Brain microvascular endothelial cell (primary cell): ENCODE results near the gene TRMT13.

Experiments used
- DNase-seq: peaks from one replicate; pipeline ENCODE4 v3.0.0-alpha.2; 2020
- H3K27ac ChIP-seq: fragments of 250-450 bp; sonication (Bioruptor Pico); 2 replicates; pipeline ENCODE4 v1.5.1; 2020; ENCODE audit warnings: mild to moderate bottlenecking, moderate library complexity
- H3K27me3 ChIP-seq: fragments of 250-450 bp; sonication (Bioruptor Pico); replicated peaks from 2 replicates; pipeline ENCODE4 v1.5.1; 2020; ENCODE audit warnings: mild to moderate bottlenecking
- H3K36me3 ChIP-seq: fragments of 250-450 bp; sonication (Bioruptor Pico); replicated peaks from 2 replicates; pipeline ENCODE4 v1.5.1; 2020; ENCODE audit warnings: mild to moderate bottlenecking
- H3K4me3 ChIP-seq: 2 replicates; pipeline ENCODE4 v1.5.1; 2011; ENCODE audit warnings: low read depth, mild to moderate bottlenecking, control low read depth, low read length, moderate library complexity
- in situ Hi-C: cut with HindIII; loops from 2 replicates; pipeline ENCODE4 v1.10.0; 2017; ENCODE audit warnings: low sequenced_read_pairs, low pct_ligation_motif_present
- TF ChIP-seq, protein P1 (sequence below): IDR thresholded peaks from 2 replicates; pipeline ENCODE4 v1.5.1; 2011; ENCODE audit warnings: low read depth, mild to moderate bottlenecking, moderate library complexity, low read length, control low read depth, inconsistent platforms; ENCODE audit errors: missing control alignments

The TRMT13 gene

DNA sequence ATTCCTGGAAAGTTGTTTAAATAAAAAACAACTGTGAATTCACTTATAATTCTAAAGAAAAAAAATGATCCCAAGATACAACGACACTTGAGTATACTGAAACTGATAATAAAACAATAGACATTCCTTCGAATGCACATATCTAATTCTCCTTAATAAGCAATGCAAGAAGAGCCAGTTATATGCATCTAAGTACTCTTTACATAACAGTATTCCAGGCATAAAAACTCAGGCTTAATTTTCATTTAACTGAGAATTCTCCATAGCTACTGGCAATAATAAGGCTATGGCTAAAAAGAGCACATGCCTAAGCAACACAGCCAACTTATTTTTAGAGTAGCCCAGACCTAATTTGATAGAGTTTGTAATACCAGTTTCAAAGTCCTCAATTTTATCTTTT is 31.4 kb upstream of the TRMT13 start:
- no peak for DNase-seq
- no peaks in the 10 kb centered on the region for H3K27me3 ChIP-seq
- H3K27ac ChIP-seq, result no peak overlapping the region
- no peaks in the 10 kb centered on the region for H3K36me3 ChIP-seq
- in situ Hi-C loops, result no loop called here
- H3K4me3 ChIP-seq, result no peak overlapping the region
- TF ChIP-seq, protein P1, sequence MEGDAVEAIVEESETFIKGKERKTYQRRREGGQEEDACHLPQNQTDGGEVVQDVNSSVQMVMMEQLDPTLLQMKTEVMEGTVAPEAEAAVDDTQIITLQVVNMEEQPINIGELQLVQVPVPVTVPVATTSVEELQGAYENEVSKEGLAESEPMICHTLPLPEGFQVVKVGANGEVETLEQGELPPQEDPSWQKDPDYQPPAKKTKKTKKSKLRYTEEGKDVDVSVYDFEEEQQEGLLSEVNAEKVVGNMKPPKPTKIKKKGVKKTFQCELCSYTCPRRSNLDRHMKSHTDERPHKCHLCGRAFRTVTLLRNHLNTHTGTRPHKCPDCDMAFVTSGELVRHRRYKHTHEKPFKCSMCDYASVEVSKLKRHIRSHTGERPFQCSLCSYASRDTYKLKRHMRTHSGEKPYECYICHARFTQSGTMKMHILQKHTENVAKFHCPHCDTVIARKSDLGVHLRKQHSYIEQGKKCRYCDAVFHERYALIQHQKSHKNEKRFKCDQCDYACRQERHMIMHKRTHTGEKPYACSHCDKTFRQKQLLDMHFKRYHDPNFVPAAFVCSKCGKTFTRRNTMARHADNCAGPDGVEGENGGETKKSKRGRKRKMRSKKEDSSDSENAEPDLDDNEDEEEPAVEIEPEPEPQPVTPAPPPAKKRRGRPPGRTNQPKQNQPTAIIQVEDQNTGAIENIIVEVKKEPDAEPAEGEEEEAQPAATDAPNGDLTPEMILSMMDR, result no peak

DNA sequence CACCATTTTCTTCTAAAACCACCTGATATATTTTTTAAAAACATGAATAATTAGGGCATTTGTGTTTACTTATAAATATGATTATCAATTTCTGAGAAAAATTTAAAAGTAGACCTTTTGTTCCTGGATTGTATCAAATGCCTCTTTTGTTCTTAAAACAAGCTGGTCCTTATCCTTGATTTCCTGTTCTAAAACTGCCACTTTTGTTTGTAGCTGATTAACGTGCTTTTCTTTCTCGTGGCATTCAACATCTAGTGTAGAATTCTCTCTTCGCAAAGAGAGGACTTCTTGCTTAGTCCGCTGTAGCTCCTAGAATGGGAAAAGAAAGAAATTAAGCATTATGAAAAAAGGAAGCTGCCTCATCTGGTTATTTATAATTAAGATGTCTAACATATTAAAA is 25.3 kb upstream of the TRMT13 start:
- TF ChIP-seq, protein P1, result no peak
- H3K4me3 ChIP-seq, result no peak overlapping the region
- H3K27me3 ChIP-seq, result no peaks in the 10 kb centered on the region
- H3K27ac ChIP-seq, result no peak overlapping the region
- no peak for DNase-seq
- in situ Hi-C loops, result no loop called here
- no peaks in the 10 kb centered on the region for H3K36me3 ChIP-seq

DNA sequence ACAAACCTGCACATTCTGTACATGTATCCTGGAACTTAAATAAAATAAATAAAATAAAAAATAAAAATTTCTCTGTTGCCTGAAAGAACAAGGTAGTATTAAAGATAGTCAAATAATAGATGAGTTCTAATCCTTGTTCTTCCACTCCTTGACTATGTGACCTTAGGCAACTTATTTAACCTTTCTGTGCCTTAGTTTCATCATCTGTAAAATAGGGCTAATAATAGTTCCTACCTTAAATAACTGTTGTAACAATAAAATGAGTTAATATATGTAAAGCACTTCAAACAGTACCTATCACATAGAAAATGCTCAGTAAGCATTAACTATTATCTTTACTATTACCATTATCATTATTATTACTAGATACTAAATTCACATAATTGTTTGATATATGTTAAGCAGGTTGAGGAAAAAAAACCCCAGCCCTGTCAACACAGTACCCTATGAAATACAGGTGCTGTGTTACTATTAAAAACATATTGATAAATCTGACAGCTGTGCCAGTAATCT is 23.4 kb upstream of the TRMT13 start:
- TF ChIP-seq, protein P1, result no peak
- Histone ChIP-seq H3K27me3 (no peaks in the 10 kb centered on the region), H3K4me3 (no peak overlapping the region), H3K27ac (no peak overlapping the region), H3K36me3 (no peaks in the 10 kb centered on the region)
- DNase-seq, result no peak
- in situ Hi-C loops, result no loop called here

DNA sequence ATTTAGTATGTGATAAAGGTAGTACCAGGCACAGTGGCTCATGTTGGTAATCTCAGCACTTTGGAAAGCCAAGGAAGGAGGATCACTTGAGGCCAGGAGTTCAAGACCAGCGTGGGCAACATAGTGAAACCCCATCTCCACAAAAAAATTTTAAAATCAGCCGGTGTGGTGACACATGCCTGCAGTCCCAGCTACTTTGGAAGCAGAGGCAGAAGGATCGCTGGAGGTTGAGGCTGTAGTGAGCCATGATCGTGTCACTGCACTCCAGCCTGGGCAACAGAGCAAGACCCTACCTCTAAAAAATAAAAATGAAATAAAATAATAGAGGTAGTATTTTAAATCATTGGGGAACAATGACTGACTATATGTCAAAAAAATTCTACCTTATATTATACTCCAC is 17.4 kb upstream of the TRMT13 start:
- Histone ChIP-seq H3K27me3 (no peaks in the 10 kb centered on the region), H3K36me3 (no peaks in the 10 kb centered on the region), H3K27ac (no peak overlapping the region), H3K4me3 (no peak overlapping the region)
- DNase-seq, result no peak
- TF ChIP-seq, protein P1, result no peak
- in situ Hi-C loops, result no loop called here

DNA sequence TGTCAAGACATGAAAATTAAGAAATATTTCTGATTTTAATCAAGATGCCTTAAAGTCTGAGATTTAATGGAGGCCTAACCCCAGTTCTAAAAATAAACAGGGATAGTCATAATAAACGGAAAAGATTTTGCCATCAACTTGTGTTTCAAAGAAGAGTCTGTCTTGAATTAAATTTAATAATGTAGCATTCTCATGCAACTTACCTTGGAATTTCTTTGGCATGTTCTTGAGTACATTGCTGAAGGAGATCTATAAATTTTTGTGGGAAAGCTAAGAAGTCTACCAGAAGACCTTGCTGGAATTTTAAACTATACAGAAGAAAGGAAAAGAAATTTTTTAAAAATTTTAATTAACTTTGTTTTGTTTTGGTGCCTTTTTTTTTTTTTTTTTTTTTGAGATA is 10.8 kb upstream of the TRMT13 start:
- Histone ChIP-seq H3K4me3 (no peak overlapping the region), H3K27me3 (no peaks in the 10 kb centered on the region), H3K27ac (no peak overlapping the region), H3K36me3 (no peaks in the 10 kb centered on the region)
- TF ChIP-seq, protein P1, result no peak
- in situ Hi-C loops, result no loop called here
- DNase-seq, result no peak

DNA sequence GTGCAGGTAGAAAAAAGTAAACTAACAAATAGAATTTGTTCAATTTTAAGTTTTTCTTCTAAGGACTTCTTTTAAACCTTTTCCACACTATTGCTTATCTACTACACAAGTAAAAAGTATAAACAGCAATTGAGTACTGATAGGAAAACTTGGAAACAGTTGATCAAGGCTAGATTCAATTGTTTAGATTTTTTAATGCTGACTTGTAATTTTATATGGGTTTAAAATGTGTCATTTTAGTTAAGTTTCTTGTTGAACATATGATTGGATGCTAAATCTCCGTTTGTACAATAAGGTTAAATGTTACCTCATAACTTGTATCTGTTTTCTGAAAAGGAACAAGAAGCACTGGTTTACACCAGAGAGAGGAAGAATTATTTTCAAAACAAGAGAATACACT is 5.7 kb upstream of the TRMT13 start:
- in situ Hi-C loops, result no loop called here
- Histone ChIP-seq H3K27ac (no peak overlapping the region), H3K27me3 (no peaks in the 10 kb centered on the region), H3K4me3 (no peak overlapping the region), H3K36me3 (no peaks in the 10 kb centered on the region)
- no peak for DNase-seq
- TF ChIP-seq, protein P1, result no peak
